H9 (cell line): ENCODE measurements around the gene UBE2N. TPM values are rescaled to one million over a fixed set of nuclear protein-coding genes. Genes with fewer than 3 reads are reported as not detected.

Experiments
- DNase-seq: peaks from one replicate; pipeline ENCODE4 v3.0.0-alpha.2; 2017
- H2AFZ ChIP-seq: one replicate; pipeline ENCODE4 v1.6.1; 2013; ENCODE audit warnings: mild to moderate bottlenecking, low read length, control low read depth, moderate library complexity
- H2AK5ac ChIP-seq: 2 replicates; pipeline ENCODE4 v1.6.1; 2013; ENCODE audit warnings: low read length, control low read depth, mixed read lengths; ENCODE audit not compliant: insufficient read length
- H2BK120ac ChIP-seq: one replicate; pipeline ENCODE4 v1.6.1; 2013; ENCODE audit warnings: low read depth, mild to moderate bottlenecking, low read length, control low read depth, inconsistent platforms; ENCODE audit not compliant: poor library complexity, severe bottlenecking
- H2BK12ac ChIP-seq: 2 replicates; pipeline ENCODE4 v1.6.1; 2013; ENCODE audit warnings: low read length, control low read depth, mixed read lengths, low read depth; ENCODE audit not compliant: insufficient read length
- H2BK15ac ChIP-seq: 2 replicates; pipeline ENCODE4 v1.6.1; 2013; ENCODE audit warnings: low read depth, low read length, control low read depth
- H2BK20ac ChIP-seq: one replicate; pipeline ENCODE4 v1.6.1; 2013; ENCODE audit warnings: low read depth, mild to moderate bottlenecking, low read length, control low read depth, inconsistent platforms; ENCODE audit not compliant: poor library complexity, severe bottlenecking
- H2BK5ac ChIP-seq: 2 replicates; pipeline ENCODE4 v1.6.1; 2013; ENCODE audit warnings: low read length, control low read depth, mixed read lengths; ENCODE audit not compliant: insufficient read length
- H3K14ac ChIP-seq: 2 replicates; pipeline ENCODE4 v1.6.1; 2013; ENCODE audit warnings: low read length, control low read depth; ENCODE audit not compliant: insufficient read depth
- H3K18ac ChIP-seq: 2 replicates; pipeline ENCODE4 v1.6.1; 2013; ENCODE audit warnings: low read depth, mild to moderate bottlenecking, mixed read lengths, low read length, control low read depth; ENCODE audit not compliant: insufficient read length
- H3K23ac ChIP-seq: 2 replicates; pipeline ENCODE4 v1.6.1; 2013; ENCODE audit warnings: low read length, control low read depth, mixed read lengths, low read depth; ENCODE audit not compliant: insufficient read length
- H3K23me2 ChIP-seq: 2 replicates; pipeline ENCODE4 v1.6.1; 2013; ENCODE audit warnings: low read depth, mild to moderate bottlenecking, mixed read lengths, low read length, control low read depth; ENCODE audit not compliant: insufficient read length, poor library complexity, severe bottlenecking
- H3K27ac ChIP-seq: 2 replicates; pipeline ENCODE4 v1.5.1; 2013; ENCODE audit warnings: low read length, control low read depth, mixed read lengths, low read depth; ENCODE audit not compliant: insufficient read length
- H3K27me3 ChIP-seq: 2 replicates; pipeline ENCODE4 v1.6.1; 2013; ENCODE audit warnings: low read length, control low read depth, inconsistent platforms; ENCODE audit not compliant: insufficient read depth
- H3K4ac ChIP-seq: 2 replicates; pipeline ENCODE4 v1.6.1; 2013; ENCODE audit warnings: low read depth, mild to moderate bottlenecking, control low read depth, inconsistent platforms, low read length, moderate library complexity
- H3K4me1 ChIP-seq: 2 replicates; pipeline ENCODE4 v1.6.1; 2013; ENCODE audit warnings: low read length, control low read depth, inconsistent platforms; ENCODE audit not compliant: insufficient read depth
- H3K4me2 ChIP-seq: 2 replicates; pipeline ENCODE4 v1.6.1; 2013; ENCODE audit warnings: low read length, control low read depth, mixed read lengths; ENCODE audit not compliant: insufficient read length, insufficient read depth
- H3K56ac ChIP-seq: 2 replicates; pipeline ENCODE4 v1.6.1; 2013; ENCODE audit warnings: low read depth, mild to moderate bottlenecking, mixed read lengths, low read length, control low read depth; ENCODE audit not compliant: insufficient read length
- H3K79me1 ChIP-seq: 2 replicates; pipeline ENCODE4 v1.6.1; 2013; ENCODE audit warnings: low read depth, mild to moderate bottlenecking, moderate library complexity, low read length, control low read depth, inconsistent platforms; ENCODE audit not compliant: insufficient read depth, poor library complexity, severe bottlenecking
- H3K79me2 ChIP-seq: 2 replicates; pipeline ENCODE4 v1.6.1; 2013; ENCODE audit warnings: low read length, control low read depth, inconsistent platforms; ENCODE audit not compliant: insufficient read depth
- H3K9ac ChIP-seq: 2 replicates; pipeline ENCODE4 v1.6.1; 2013; ENCODE audit warnings: low read length, control low read depth, mixed read lengths; ENCODE audit not compliant: insufficient read length; ENCODE audit errors: extremely low read depth
- H3K9me3 ChIP-seq: one replicate; pipeline ENCODE4 v1.6.1; 2013; ENCODE audit warnings: low read depth, low read length, inconsistent platforms; ENCODE audit not compliant: control insufficient read depth
- H3T11ph ChIP-seq: one replicate; pipeline ENCODE4 v1.6.1; 2013; ENCODE audit warnings: mild to moderate bottlenecking, low read length, control low read depth, inconsistent platforms
- H4K20me1 ChIP-seq: one replicate; pipeline ENCODE4 v1.6.1; 2013; ENCODE audit not compliant: control insufficient read depth, insufficient read length, insufficient read depth
- H4K5ac ChIP-seq: 2 replicates; pipeline ENCODE4 v1.6.1; 2013; ENCODE audit warnings: low read depth, mild to moderate bottlenecking, mixed read lengths, low read length, control low read depth; ENCODE audit not compliant: insufficient read length
- H4K8ac ChIP-seq: replicated peaks from 2 replicates; pipeline ENCODE4 v1.6.1; 2013; ENCODE audit warnings: low read length, control low read depth, mixed read lengths, low read depth; ENCODE audit not compliant: insufficient read length
- H4K91ac ChIP-seq: 2 replicates; pipeline ENCODE4 v1.6.1; 2013; ENCODE audit warnings: low read depth, mild to moderate bottlenecking, moderate library complexity, mixed read lengths, low read length, control low read depth; ENCODE audit not compliant: insufficient read length
- H3K27ac Mint-ChIP-seq, 3 experiments: 2 replicates in 2 of 3; 3 replicates in 1 of 3; pipeline ENCODE4 v1.8.0; 2020 to 2021; ENCODE audit warnings: mixed read lengths in 3 of 3, mild to moderate bottlenecking in 1 of 3, moderate library complexity in 1 of 3
- H3K27me3 Mint-ChIP-seq: 2 replicates; pipeline ENCODE4 v1.8.0; 2021; ENCODE audit warnings: low read depth, mild to moderate bottlenecking, moderate library complexity, mixed read lengths
- H3K36me3 Mint-ChIP-seq, 3 experiments: 2 replicates in 2 of 3; 3 replicates in 1 of 3; pipeline ENCODE4 v1.8.0; 2020 to 2021; ENCODE audit warnings: low read depth in 3 of 3, mixed read lengths in 3 of 3; ENCODE audit not compliant: insufficient read depth in 1 of 3
- H3K4me1 Mint-ChIP-seq, 2 experiments: 2 replicates each; pipeline ENCODE4 v1.8.0; 2020; ENCODE audit warnings: mixed read lengths in 2 of 2
- H3K4me3 Mint-ChIP-seq, 2 experiments: 2 replicates in 1 of 2; 3 replicates in 1 of 2; pipeline ENCODE4 v1.8.0; 2020 to 2021; ENCODE audit warnings: mild to moderate bottlenecking in 2 of 2, mixed read lengths in 2 of 2, moderate library complexity in 1 of 2
- H3K9me3 Mint-ChIP-seq, 2 experiments: 2 replicates in 1 of 2; 3 replicates in 1 of 2; pipeline ENCODE4 v1.8.0; 2020; ENCODE audit warnings: mild to moderate bottlenecking in 2 of 2, mixed read lengths in 2 of 2, moderate library complexity in 1 of 2
- WGBS: extraction: QIAGEN DNeasy Blood & Tissue Kit; methylation state at CpG from one replicate; pipeline ENCODE4 v1.1.7; 2013; ENCODE audit warnings: missing lambda C conversion rate, low lambda C conversion rate, mixed read lengths; ENCODE audit not compliant: insufficient read length; ENCODE audit errors: extremely low coverage; 5-methylcytosine and 5-hydroxymethylcytosine counted together
- total RNA-seq: library from RNA; stranded (reverse); gene quantifications from 2 replicates; pipeline ENCODE4 v1.2.1, GENCODE V29; 2021
- TF ChIP-seq, protein P1 (sequence below): fragments of 200-600 bp; sonication (generic); conservative IDR thresholded peaks from 3 replicates; pipeline ENCODE4 v1.8.0; 2021; ENCODE audit warnings: antibody characterized with exemption, mild to moderate bottlenecking

UBE2N gene
- total RNA-seq, 1 experiment from 2014 or later: 192 TPM

DNA sequence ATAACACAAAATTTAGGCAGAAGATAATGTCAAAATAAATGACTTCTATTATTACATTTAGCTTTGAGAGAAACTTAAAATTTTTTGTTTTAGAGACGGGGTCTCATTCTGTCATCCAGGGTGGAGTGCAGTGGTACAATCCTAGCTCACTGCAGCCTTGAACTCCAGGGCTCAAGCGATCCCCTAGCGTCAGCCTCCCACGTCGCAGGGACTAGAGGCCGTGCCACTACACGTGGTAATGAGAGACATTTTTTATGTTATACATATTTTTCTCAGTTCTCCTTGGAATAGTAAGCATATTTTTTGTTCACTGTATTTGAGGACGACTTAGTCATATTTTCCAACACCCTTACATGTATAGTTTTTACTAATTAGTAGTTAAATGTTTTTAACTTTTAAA lies 85.5 kb downstream of the UBE2N start:
- Histone ChIP-seq H2BK5ac (no peak overlapping the region), H3K79me1 (no peaks in the 10 kb centered on the region), H4K20me1 (no peaks in the 10 kb centered on the region), H4K5ac (no peak overlapping the region), H3K4me1 (no peaks in the 10 kb centered on the region), H3K79me2 (no peaks in the 10 kb centered on the region), H2BK120ac (no peak overlapping the region), H2AK5ac (no peak overlapping the region), H3K9ac (no peak overlapping the region), H3K18ac (no peak overlapping the region), H2BK20ac (no peak overlapping the region), H4K91ac (no peak overlapping the region), H3K4ac (no peak overlapping the region), H3K27ac (no peak overlapping the region), H3K14ac (no peak overlapping the region), H2BK15ac (no peak overlapping the region), H3K56ac (no peak overlapping the region), H3K23ac (no peak overlapping the region), H3T11ph (no peak overlapping the region), H4K8ac (no peak overlapping the region), H2AFZ (no peak overlapping the region), H3K9me3 (no peaks in the 10 kb centered on the region), H3K4me2 (no peak overlapping the region), H2BK12ac (no peak overlapping the region), H3K23me2 (no peaks in the 10 kb centered on the region), H3K27me3 (no peaks in the 10 kb centered on the region)
- no peak overlapping the region for H3K4me3 Mint-ChIP-seq
- H3K4me1 Mint-ChIP-seq: no peaks in the 10 kb centered on the region
- H3K9me3 Mint-ChIP-seq: no peaks in the 10 kb centered on the region; a peak in 1 of 5 replicates
- H3K27ac Mint-ChIP-seq: no peak overlapping the region
- TF ChIP-seq, protein P1, sequence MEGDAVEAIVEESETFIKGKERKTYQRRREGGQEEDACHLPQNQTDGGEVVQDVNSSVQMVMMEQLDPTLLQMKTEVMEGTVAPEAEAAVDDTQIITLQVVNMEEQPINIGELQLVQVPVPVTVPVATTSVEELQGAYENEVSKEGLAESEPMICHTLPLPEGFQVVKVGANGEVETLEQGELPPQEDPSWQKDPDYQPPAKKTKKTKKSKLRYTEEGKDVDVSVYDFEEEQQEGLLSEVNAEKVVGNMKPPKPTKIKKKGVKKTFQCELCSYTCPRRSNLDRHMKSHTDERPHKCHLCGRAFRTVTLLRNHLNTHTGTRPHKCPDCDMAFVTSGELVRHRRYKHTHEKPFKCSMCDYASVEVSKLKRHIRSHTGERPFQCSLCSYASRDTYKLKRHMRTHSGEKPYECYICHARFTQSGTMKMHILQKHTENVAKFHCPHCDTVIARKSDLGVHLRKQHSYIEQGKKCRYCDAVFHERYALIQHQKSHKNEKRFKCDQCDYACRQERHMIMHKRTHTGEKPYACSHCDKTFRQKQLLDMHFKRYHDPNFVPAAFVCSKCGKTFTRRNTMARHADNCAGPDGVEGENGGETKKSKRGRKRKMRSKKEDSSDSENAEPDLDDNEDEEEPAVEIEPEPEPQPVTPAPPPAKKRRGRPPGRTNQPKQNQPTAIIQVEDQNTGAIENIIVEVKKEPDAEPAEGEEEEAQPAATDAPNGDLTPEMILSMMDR: no peak
- H3K36me3 Mint-ChIP-seq: no peaks in the 10 kb centered on the region; a peak in 1 of 7 replicates
- WGBS: no CpG with 5 or more reads among the region's 8 CpGs
- H3K27me3 Mint-ChIP-seq: peaks cover 1% of the 10 kb centered on the region; the same call in 1 of the 2 replicates
- DNase-seq: no peak

Other genes with a start within 250 kb of the UBE2N start
- gene NUDT4, start 64.0 kb downstream of the UBE2N start, total RNA-seq: 39.9 and 40.6 TPM in 2 replicates
- gene MRPL42, start 25.6 kb upstream of the UBE2N start, total RNA-seq: 108 and 112 TPM in 2 replicates
- gene SOCS2, start 130.7 kb upstream of the UBE2N start, total RNA-seq: 57.2 and 59.0 TPM in 2 replicates
- 7.6 and 8.1 TPM in 2 replicates for gene CRADD, start 235.4 kb upstream of the UBE2N start, total RNA-seq